Esophagus (tissue), 2 donors: ENCODE data around the gene ERI2. TPM values are rescaled to one million over a fixed set of nuclear protein-coding genes. Genes with fewer than 3 reads are reported as not detected.

ENCODE experiments used
- polyA plus RNA-seq, 2 donors: library from polyadenylated mRNA; stranded (reverse); fragments of 200-250 nt; gene quantifications; one replicate each; pipeline ENCODE4 v1.2.3, GENCODE V29; 2013
- donor health status: healthy with polysubstance abuse.
- donor health status: Bipolar disorder and iron deficiency.

The ERI2 gene
- polyA plus RNA-seq, 2 donors = 7.7 to 8.0 TPM

Other genes starting within 250 kb of the ERI2 start
- under 1 TPM; 0.04 to 0.06 TPM for gene ACSM2B, start 230.1 kb downstream of the ERI2 start, polyA plus RNA-seq
- under 1 TPM; 0.20 to 0.21 TPM for gene ACSM1, start 108.8 kb downstream of the ERI2 start, polyA plus RNA-seq
- 10 to 100 TPM; 11.2 TPM for gene THUMPD1, start 64.7 kb downstream of the ERI2 start, polyA plus RNA-seq
- gene ACSM3, start 42.5 kb downstream of the ERI2 start, polyA plus RNA-seq = 1 to 10 TPM; 3.3 to 6.3 TPM
- 1 to 10 TPM; 1.4 to 1.5 TPM for gene REXO5, start 55 bp upstream of the ERI2 start, polyA plus RNA-seq
- 1 to 10 TPM; 3.2 to 6.5 TPM for gene DCUN1D3, start 93.9 kb upstream of the ERI2 start, polyA plus RNA-seq
- 10 to 100 TPM; 15.8 to 15.9 TPM for gene LYRM1, start 94.3 kb upstream of the ERI2 start, polyA plus RNA-seq